NCI-H1105 treated with DMSO at 0.1 percent for 48 hours (cell line): ENCODE data around the gene RAB21.
A peak's percentile ranks its signal among the peaks of the same experiment; 100 is the strongest.

Experiments
- DNase-seq: peaks from one replicate; lab custom pipeline; 2025; lab: John Stamatoyannopoulos, UW

RAB21 gene

DNA sequence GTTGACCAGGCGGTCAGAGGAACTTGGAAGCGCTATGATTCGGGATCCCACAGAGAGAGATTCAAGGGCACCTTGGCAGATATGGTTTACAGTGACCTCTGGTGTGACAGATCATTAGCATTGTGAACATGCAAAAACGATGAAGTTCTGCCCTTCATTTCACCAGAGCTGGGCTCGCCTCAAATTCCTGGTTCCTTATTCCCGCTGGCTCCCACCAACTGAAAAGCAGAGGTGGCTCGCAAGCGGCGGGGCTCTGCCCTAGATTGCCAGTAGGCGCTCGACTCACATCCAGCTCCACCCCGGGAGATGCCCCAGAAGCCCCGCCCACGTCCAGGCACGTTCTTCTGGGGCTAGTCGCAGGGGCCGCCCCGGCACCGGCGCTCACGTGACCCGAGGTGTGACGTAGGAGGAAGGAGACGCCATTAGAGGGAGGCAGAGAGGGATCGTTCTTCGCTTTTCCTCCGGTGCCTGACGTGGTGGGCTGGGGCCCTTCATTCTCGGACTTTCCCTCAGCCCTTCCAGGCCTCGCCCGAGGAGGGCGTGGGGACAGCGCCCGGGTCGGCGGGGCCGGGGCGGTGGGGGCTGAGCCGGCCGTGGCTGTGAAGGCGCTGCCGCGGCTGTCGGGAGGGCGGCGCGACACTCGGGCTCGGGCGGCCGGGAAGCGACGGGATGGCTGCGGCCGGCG is at the start of gene RAB21:
Gene RAB21, plus strand, starts transcription at position 403 of the 685 bp plus-strand sequence. Its CDS starts 267 bp downstream, at position 670.
- DNase-seq: peak; percentile 95

DNA sequence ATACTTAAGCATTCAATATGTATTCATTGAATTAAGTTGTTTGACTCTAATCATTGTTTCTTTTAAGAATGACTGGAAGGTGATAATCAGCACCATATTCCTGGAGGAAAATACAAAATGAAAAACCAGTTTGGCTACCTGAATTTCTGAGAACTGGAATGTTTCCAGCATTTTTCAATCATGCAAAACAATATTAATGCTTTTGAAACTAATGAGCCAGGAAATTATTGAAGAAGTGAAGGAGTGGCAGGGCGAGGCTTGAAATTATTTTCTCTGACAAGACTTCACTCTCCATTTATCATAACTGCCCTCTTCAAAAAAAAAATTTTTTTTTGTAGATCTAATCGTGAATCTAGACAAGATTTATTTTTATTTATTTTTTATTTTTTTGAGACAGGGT is 49.7 kb upstream of the RAB21 start:
- DNase-seq: peak; percentile 24

GRCh38 chr12:71708658-71709057 is 46.0 kb upstream of the RAB21 start:
- no peak for DNase-seq

DNA sequence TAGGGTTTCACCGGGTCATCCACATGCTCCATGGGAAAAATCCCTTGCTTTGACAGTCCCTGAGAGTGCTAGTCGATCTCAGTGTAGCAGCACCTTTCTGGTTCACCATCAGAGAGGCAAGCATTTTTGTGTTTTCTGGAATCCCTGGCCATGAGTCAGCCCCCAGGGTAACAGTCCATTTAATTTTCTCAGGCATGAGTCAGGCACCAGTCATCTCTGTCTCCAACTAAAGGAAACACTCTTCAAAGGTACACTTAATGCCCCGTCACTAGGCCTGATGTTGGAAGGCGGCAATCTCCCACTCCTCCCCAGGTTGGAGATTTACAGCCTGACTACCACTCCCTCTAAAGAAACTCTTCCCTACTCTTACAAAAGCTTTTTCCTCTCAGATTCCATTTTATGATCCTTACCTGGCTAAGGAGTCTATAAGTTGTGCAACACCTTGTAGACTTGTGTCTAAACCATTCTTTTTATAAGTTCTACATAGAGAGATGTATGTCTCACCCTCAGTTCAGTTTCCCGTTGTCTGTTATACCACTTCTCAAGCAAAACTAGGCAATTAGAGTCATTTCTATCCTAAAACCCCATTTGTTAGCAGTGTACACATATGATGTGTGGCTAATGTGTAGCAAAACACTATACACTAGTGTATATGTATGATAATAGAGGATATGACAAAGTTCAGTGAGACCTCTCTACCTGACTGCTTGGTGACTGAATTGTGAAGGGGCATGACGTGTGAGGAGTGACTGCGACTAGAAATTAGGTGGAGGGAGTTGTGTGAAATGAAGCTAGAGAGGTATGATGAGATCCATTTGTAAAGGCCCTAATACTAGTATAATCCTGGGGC is 44.2 kb upstream of the RAB21 start:
- no peak for DNase-seq

DNA sequence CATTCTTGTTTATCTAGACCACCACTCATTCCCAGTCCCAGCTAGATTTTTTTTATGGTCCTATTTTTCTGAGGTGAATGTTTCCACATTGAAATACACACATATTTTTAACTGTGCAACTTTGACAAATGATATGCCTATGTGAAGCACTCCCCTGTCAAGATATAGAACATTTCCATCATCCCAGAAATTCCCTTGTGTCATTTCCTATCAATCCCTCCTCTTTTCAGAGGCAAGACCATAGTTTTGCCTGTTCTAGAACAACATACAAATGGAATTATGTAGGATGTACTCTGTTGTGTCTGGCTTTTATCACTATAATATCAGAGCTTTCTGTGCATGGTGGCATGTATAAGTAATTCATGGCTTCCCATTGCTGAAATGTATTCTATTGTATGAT is 36.1 kb upstream of the RAB21 start:
- no peak for DNase-seq

DNA sequence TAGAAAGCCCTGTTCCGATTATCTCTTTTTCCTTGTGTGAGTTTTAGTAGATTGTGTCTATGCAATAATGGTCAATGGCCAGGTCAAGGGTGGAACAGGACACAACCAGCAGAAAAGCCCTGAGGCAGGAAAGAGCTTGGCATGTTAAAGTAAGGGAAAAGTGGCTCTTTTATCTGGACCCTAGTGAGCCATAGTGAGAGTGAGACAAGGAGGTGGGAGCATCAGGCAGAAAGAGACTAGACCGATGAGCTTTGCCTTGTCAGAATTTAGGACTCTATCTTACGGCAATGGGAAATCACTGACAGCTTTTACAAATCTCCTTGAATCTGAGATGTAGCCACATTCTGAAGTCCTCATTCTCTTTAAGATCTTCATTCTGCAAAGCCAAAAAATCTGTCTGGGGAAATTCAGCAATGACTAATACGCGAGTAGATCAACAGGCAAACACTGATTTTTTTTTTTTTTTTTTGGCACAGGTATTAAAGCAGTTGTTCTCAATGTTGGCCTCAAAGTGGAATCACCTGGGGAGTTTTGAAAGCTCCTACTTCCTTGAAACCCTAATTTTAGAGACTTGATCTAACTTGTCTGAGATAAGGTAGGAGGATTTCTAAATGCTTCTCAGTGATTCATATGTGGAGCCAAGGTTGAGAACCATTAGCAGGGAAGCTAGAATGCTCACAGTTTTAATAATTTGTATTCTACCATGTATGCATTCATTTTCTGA is 34.9 kb upstream of the RAB21 start:
- DNase-seq: no peak

GRCh38 chr12:71721783-71722505 is 32.7 kb upstream of the RAB21 start:
- no peak for DNase-seq

- no peak for DNase-seq
Measured at GRCh38 chr12:71725011-71725410, 29.7 kb upstream of the RAB21 start.

DNA sequence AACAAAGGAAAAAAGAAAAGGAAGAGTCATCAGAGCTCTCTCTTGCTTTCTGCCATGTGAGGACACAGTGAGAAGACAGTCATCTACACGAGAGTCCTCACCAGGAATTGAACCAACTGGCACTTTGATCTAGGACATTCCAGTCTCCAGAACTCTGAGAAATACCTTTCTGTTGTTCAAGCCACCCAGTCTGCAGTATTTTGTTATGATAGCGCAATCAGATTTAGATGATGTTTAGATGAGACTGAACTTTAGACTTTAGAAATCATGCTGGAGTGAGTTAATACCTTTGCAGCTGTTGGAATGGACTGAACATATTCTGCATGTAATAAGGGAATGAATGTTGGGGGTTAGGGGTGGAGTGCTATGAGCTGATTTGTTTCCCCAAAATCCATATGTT is 28.1 kb upstream of the RAB21 start:
- no peak for DNase-seq

DNA sequence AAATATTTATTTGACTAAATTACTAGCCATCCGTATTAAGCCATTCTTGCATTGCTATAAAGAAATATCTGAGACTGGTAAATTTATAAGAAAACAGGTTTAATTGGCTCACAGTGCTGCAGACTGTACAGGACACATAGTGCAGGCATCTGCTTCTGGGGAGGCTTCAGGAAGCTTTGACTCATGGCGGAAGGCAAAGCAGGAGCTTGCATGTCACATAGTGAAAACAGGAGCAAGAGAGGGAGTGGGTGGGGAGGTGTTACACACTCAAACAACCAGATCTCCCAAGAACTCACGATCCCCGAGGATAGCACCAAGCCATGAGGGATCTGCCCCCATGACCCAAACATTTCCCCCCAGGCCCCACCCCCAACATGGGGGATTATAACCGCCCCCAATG is 26.7 kb upstream of the RAB21 start:
- no peak for DNase-seq

DNA sequence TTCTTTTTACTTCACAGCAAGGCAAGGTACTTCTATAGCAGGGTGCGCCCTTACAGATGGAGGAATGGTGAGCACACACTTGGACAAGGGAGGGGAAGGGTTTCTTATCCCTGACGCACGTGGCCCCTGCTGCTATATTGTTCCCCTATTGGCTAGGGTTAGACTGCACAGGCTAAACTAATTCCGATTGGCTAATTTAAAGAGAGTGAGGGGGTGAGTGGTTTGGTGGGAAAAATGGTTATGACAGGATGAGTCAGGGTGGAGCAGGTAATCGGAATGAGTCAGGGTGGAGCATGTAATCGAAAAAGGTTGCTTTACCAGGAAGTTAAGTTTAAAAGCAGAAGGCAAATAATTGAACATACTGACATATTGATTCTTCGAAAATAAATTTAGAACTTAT is 23.7 kb upstream of the RAB21 start:
- DNase-seq: no peak

GRCh38 chr12:71731439-71732356 is 23.0 kb upstream of the RAB21 start:
- DNase-seq: no peak

- DNase-seq: no peak
Measured at GRCh38 chr12:71732357-71732712, 22.3 kb upstream of the RAB21 start.

DNA sequence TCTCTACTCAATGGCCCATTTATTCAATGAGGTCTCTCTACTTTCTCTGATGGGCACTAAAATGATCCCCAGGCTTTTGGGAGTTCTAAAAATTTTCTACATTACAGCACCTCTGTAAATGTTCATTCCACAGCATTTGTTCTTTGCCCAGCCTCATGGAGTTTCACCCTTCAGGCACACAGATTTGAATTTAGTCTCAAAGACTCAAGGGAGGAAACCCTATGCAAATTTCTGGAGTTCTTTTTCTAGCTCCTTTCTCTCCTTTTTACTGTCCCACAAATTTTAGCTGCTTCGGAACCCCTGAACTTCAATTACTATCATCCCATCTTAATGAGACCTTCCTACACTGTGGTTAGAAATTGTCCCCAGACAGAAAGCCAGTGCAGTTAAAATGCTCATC is 17.5 kb upstream of the RAB21 start:
- DNase-seq: no peak

DNA sequence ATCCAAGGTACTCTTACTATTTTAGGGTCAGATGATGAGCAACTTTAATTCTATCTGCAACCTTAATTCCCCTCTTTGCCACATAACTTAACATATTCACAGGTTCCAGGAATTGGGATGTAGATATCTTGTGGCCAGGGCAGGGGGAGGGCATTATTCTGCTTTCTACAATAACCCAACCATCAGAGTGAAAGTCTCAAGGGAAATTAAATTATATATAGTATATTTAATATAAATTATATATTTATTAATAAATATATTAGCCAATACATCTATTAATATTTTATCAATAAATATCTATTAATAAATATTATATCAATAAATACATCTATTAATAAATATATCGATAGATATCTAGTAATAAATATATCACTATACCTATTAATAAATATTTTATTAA is 11.7 kb upstream of the RAB21 start:
- no peak for DNase-seq

GRCh38 chr12:71744522-71745300 is 10.0 kb upstream of the RAB21 start:
- DNase-seq: no peak

- peak; percentile 75 for DNase-seq
Measured at GRCh38 chr12:71746974-71747611, 7.6 kb upstream of the RAB21 start.

DNA sequence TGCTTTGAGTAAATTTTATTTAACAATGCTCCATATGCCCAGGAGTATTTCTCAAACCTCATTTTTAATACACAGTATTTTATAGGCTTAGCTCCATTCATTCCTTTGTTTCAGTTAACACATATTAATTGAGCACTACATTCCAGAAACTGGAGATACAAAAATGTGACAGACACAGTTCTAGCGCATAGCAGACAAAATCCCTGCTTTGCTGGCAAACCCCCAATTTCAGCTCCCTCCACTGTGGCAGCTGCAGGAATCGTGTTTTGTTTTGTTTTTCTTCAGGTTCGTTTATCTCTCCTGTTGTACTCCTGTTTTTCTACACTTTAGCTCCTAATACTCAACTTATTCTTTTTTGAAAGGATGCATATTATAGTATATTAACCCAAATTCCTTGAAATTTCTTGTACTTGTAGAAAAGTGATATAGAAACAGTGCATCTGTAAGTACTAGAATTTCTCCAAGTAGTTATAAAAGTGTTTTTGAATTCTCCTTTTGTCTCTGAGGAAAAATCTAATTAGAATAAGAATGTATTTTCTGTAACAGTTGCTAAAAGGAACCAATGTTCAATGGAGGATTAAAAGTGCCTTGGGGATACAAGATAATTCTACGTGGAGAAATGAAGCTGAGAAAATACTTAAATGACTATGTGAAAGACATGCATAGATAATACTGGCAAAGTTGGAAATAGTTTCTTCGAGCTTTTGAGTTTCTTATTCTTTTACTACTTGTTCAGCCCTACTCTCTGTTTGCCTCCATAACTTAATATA is 6.4 kb upstream of the RAB21 start:
- no peak for DNase-seq

DNA sequence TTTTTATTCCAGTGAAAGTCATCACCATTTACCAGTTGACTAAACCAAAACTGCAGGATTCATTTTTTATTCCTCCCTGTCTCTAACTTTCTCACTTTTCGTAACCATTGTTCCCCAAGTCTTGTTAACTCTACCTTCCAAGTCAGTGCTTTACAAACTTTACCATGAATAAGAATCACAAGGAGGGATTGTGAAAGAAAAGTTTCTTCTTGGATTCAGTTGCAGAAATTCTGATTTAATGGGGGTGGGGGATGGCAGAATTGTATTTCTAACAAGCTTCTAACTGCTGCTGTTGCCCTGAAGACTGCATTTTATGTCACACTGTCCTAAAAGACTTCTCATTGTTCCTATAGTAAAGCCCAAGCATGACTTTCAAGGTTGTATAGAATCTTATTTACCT is 5.0 kb upstream of the RAB21 start:
- no peak for DNase-seq
